ENCODE results near the gene HEG1. TPM values are rescaled to one million over a fixed set of nuclear protein-coding genes. Genes with fewer than 3 reads are reported as not detected.

The HEG1 gene
- total RNA-seq, 4 donors from 2014 or later = 6.0 to 52.8 (median 10.9) TPM

DNA sequence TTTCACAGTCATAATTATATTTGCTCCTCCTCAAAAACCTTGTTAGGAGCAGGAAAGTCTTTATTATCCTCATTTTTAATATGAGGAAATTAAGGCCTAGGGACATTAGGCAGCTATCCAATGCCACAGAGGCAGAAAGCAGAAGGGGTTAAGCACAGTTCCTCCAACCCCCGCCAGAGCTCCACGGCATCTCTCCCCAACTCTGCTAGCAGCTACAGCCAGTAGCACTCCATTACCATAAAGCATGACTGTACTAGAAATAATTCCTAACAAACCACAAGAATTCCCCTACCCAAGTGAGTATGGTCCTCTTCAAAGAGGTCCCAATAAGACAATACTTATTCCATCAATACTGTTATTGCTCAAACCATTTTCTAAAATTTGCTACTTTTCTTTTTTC, 9.8 kb downstream of the HEG1 start:
- Histone ChIP-seq H3K27me3 (no peaks in the 10 kb centered on the region), H3K4me1 (peaks cover 0 to 32% (median 0%) of the 10 kb centered on the region in 4 donors), H3K4me3 (no peak overlapping the region), H3K9me3 (no peaks in the 10 kb centered on the region), H3K27ac (no peak overlapping the region), H3K36me3 (no peaks in the 10 kb centered on the region)
- no peak for DNase-seq
- no peak for TF ChIP-seq POLR2A (IDR thresholded peaks at IDR 0.05)
- TF ChIP-seq, protein P1, sequence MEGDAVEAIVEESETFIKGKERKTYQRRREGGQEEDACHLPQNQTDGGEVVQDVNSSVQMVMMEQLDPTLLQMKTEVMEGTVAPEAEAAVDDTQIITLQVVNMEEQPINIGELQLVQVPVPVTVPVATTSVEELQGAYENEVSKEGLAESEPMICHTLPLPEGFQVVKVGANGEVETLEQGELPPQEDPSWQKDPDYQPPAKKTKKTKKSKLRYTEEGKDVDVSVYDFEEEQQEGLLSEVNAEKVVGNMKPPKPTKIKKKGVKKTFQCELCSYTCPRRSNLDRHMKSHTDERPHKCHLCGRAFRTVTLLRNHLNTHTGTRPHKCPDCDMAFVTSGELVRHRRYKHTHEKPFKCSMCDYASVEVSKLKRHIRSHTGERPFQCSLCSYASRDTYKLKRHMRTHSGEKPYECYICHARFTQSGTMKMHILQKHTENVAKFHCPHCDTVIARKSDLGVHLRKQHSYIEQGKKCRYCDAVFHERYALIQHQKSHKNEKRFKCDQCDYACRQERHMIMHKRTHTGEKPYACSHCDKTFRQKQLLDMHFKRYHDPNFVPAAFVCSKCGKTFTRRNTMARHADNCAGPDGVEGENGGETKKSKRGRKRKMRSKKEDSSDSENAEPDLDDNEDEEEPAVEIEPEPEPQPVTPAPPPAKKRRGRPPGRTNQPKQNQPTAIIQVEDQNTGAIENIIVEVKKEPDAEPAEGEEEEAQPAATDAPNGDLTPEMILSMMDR (IDR thresholded peaks at IDR 0.05) = no peak

- H3K4me1 ChIP-seq = peaks cover 0 to 37% (median 0%) of the 10 kb centered on the region in 4 donors
- no peak for DNase-seq
- TF ChIP-seq POLR2A (IDR thresholded peaks at IDR 0.05) = no peak
- TF ChIP-seq, protein P1 (IDR thresholded peaks at IDR 0.05) = no peak
- H3K27ac ChIP-seq = peak overlapping the region in 1 of 4 donors; percentile 8
- H3K4me3 ChIP-seq = no peak overlapping the region
- H3K27me3 ChIP-seq = no peaks in the 10 kb centered on the region
- H3K36me3 ChIP-seq = no peaks in the 10 kb centered on the region
- no peaks in the 10 kb centered on the region for H3K9me3 ChIP-seq
Measured at GRCh38 chr3:125045194-125045593, 10.6 kb downstream of the HEG1 start.

GRCh38 chr3:125043599-125044151, 12.1 kb downstream of the HEG1 start:
- Histone ChIP-seq H3K27ac (peak overlapping the region; percentile 48 to 84 (median 66)), H3K27me3 (no peaks in the 10 kb centered on the region), H3K9me3 (no peaks in the 10 kb centered on the region), H3K4me1 (peaks cover 0 to 35% (median 0%) of the 10 kb centered on the region in 4 donors), H3K36me3 (no peaks in the 10 kb centered on the region), H3K4me3 (no peak overlapping the region)
- no peak for TF ChIP-seq POLR2A (IDR thresholded peaks at IDR 0.05)
- TF ChIP-seq, protein P1 (IDR thresholded peaks at IDR 0.05) = no peak
- DNase-seq = no peak

GRCh38 chr3:125042725-125043406, 12.9 kb downstream of the HEG1 start:
- Histone ChIP-seq H3K27ac (peak overlapping the region; percentile 48 to 84 (median 66)), H3K27me3 (no peaks in the 10 kb centered on the region), H3K4me3 (peak overlapping the region in 1 of 4 donors; percentile 9), H3K9me3 (no peaks in the 10 kb centered on the region), H3K36me3 (no peaks in the 10 kb centered on the region), H3K4me1 (peaks cover 0 to 33% (median 0%) of the 10 kb centered on the region in 4 donors)
- TF ChIP-seq POLR2A (IDR thresholded peaks at IDR 0.05) = no peak
- TF ChIP-seq, protein P1 (IDR thresholded peaks at IDR 0.05) = no peak
- DNase-seq = no peak

GRCh38 chr3:125039131-125040100, 16.4 kb downstream of the HEG1 start:
- Histone ChIP-seq H3K4me3 (no peak overlapping the region), H3K4me1 (peaks cover 0 to 28% (median 0%) of the 10 kb centered on the region in 4 donors), H3K27ac (peak overlapping the region; percentile 12 to 38 (median 29)), H3K36me3 (no peaks in the 10 kb centered on the region), H3K27me3 (no peaks in the 10 kb centered on the region), H3K9me3 (no peaks in the 10 kb centered on the region)
- TF ChIP-seq, protein P1 (IDR thresholded peaks at IDR 0.05) = no peak
- no peak for TF ChIP-seq POLR2A (IDR thresholded peaks at IDR 0.05)
- DNase-seq = no peak

All from Peyer's patch (tissue), 4 donors.